Measurements from ENCODE around the gene RYR2.

- TF ChIP-seq CTCF (IDR thresholded peaks at IDR 0.05) (no peak), POLR2A (IDR thresholded peaks at IDR 0.05) (no peak)
These were observed 112.2 kb downstream of the RYR2 start for GRCh38 chr1:237154157-237154556.
